SK-N-SH treated with all-trans-retinoic acid at 6 μM for 48 hours (cell line): ENCODE measurements around the gene AHSA1.

Source experiments
- ATAC-seq: fragments of 200-7000 bp; cut with Tn5 transposase; 3 replicates; pipeline ENCODE4 v1.9.1; 2020; ENCODE audit warnings: mild to moderate bottlenecking, moderate library complexity
- BACH2 ChIP-seq: fragments of 250-450 bp; sonication (Bioruptor Pico); IDR thresholded peaks from 2 replicates; pipeline ENCODE4 v1.9.0; 2021; ENCODE audit warnings: mild to moderate bottlenecking, borderline replicate concordance
- CSDC2 ChIP-seq: fragments of 250-450 bp; sonication (Bioruptor Pico); IDR thresholded peaks from 2 replicates; pipeline ENCODE4 v1.5.0; 2020; ENCODE audit warnings: mild to moderate bottlenecking, moderate library complexity
- CSRNP3 ChIP-seq: fragments of 250-450 bp; sonication (Bioruptor Pico); IDR thresholded peaks from 2 replicates; pipeline ENCODE4 v1.5.1; 2021; ENCODE audit warnings: mild to moderate bottlenecking, moderate library complexity
- ESRRG ChIP-seq: fragments of 250-450 bp; sonication (Bioruptor Pico); IDR thresholded peaks from 2 replicates; pipeline ENCODE4 v1.6.1; 2021; ENCODE audit warnings: mild to moderate bottlenecking
- GLIS3 ChIP-seq: fragments of 250-450 bp; sonication (Bioruptor Pico); IDR thresholded peaks from 2 replicates; pipeline ENCODE4 v1.5.0; 2020; ENCODE audit warnings: mild to moderate bottlenecking, moderate library complexity
- ISL1 ChIP-seq: fragments of 250-450 bp; sonication (Bioruptor Pico); IDR thresholded peaks from 2 replicates; pipeline ENCODE4 v2.1.2; 2022; ENCODE audit warnings: mild to moderate bottlenecking, moderate library complexity
- OSR1 ChIP-seq: fragments of 250-450 bp; sonication (Bioruptor Pico); IDR thresholded peaks from 2 replicates; pipeline ENCODE4 v1.8.0; 2022; ENCODE audit warnings: moderate library complexity, mild to moderate bottlenecking, inconsistent platforms
- PATZ1 ChIP-seq: fragments of 250-450 bp; sonication (Bioruptor Pico); IDR thresholded peaks from 2 replicates; pipeline ENCODE4 v1.8.0; 2020; ENCODE audit warnings: mild to moderate bottlenecking, moderate library complexity, borderline replicate concordance
- SNAI2 ChIP-seq: fragments of 250-450 bp; sonication (Bioruptor Pico); IDR thresholded peaks from 2 replicates; pipeline ENCODE4 v1.5.0; 2020; ENCODE audit warnings: mild to moderate bottlenecking, moderate library complexity
- TCF4 ChIP-seq: fragments of 250-450 bp; sonication (Bioruptor Pico); IDR thresholded peaks from 2 replicates; pipeline ENCODE4 v1.8.0; 2021; ENCODE audit warnings: mild to moderate bottlenecking, moderate library complexity, borderline replicate concordance
- TOX ChIP-seq: fragments of 250-450 bp; sonication (Bioruptor Pico); IDR thresholded peaks from 2 replicates; pipeline ENCODE4 v1.8.0; 2021; ENCODE audit warnings: mild to moderate bottlenecking, moderate library complexity, borderline replicate concordance
- TSHZ2 ChIP-seq: fragments of 250-450 bp; sonication (Bioruptor Pico); IDR thresholded peaks from 2 replicates; pipeline ENCODE4 v1.5.0; 2020; ENCODE audit warnings: mild to moderate bottlenecking, moderate library complexity
- ZC3H10 ChIP-seq: fragments of 250-450 bp; sonication (Bioruptor Pico); IDR thresholded peaks from 2 replicates; pipeline ENCODE4 v1.5.1; 2021; ENCODE audit warnings: mild to moderate bottlenecking, moderate library complexity
- ZFP3 ChIP-seq: fragments of 250-450 bp; sonication (Bioruptor Pico); IDR thresholded peaks from 2 replicates; pipeline ENCODE4 v1.5.0; 2020; ENCODE audit warnings: mild to moderate bottlenecking, moderate library complexity
- ZFP30 ChIP-seq: fragments of 450-650 bp; formaldehyde crosslinking; IDR thresholded peaks from 2 replicates; pipeline ENCODE4 v1.5.0; 2022; ENCODE audit warnings: mild to moderate bottlenecking, moderate library complexity
- ZNF565 ChIP-seq: fragments of 450-650 bp; formaldehyde crosslinking; conservative IDR thresholded peaks from 2 replicates; pipeline ENCODE4 v1.5.0; 2020; ENCODE audit warnings: low read depth, mild to moderate bottlenecking, moderate library complexity
- ZNF70 ChIP-seq: fragments of 450-650 bp; formaldehyde crosslinking; IDR thresholded peaks from 2 replicates; pipeline ENCODE4 v1.5.0; 2020; ENCODE audit warnings: mild to moderate bottlenecking, moderate library complexity
- ZNF8 ChIP-seq: fragments of 450-650 bp; formaldehyde crosslinking; IDR thresholded peaks from 2 replicates; pipeline ENCODE4 v1.5.0; 2020; ENCODE audit warnings: mild to moderate bottlenecking, moderate library complexity
- TF ChIP-seq, protein P1 (sequence below): fragments of 250-450 bp; sonication (Bioruptor Pico); IDR thresholded peaks from 2 replicates; pipeline ENCODE4 v1.5.1; 2020; ENCODE audit warnings: low read depth, mild to moderate bottlenecking, moderate library complexity
- TF ChIP-seq, protein P2 (sequence below): fragments of 250-450 bp; sonication (Bioruptor Pico); IDR thresholded peaks from 2 replicates; pipeline ENCODE4 v1.8.0; 2021; ENCODE audit warnings: low read depth, mild to moderate bottlenecking, moderate library complexity, borderline replicate concordance

AHSA1 gene

DNA sequence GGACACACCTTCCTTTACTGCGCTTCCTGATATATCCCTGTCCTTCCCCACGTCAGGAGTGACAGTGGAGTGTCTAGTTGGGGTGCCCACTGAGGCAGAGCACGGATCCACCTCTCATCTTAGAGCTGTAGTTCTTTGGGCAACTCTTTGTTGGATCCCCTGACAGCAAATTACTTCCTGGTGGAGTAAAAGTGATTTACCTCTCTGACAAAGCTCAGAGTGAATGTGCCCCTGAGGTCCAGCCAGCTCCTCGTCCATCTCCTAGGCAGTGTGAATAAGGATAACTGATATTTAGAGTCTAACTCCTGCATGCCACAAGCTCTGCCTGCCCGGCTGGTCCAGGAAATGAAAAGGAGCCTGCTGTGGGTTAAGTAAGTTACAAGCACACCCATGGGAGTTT is 16.0 kb downstream of the AHSA1 start:
- TF ChIP-seq ZNF70 (CRISPR knock-in tag) (no peak), SNAI2 (no peak), ZFP30 (CRISPR knock-in tag) (no peak), ZNF565 (no peak), GLIS3 (CRISPR knock-in tag) (no peak), ZC3H10 (CRISPR knock-in tag) (no peak), PATZ1 (CRISPR knock-in tag) (no peak), TCF4 (CRISPR knock-in tag) (no peak), BACH2 (CRISPR knock-in tag) (no peak), ISL1 (CRISPR knock-in tag) (no peak), CSRNP3 (CRISPR knock-in tag) (no peak)
- no peak for ATAC-seq

DNA sequence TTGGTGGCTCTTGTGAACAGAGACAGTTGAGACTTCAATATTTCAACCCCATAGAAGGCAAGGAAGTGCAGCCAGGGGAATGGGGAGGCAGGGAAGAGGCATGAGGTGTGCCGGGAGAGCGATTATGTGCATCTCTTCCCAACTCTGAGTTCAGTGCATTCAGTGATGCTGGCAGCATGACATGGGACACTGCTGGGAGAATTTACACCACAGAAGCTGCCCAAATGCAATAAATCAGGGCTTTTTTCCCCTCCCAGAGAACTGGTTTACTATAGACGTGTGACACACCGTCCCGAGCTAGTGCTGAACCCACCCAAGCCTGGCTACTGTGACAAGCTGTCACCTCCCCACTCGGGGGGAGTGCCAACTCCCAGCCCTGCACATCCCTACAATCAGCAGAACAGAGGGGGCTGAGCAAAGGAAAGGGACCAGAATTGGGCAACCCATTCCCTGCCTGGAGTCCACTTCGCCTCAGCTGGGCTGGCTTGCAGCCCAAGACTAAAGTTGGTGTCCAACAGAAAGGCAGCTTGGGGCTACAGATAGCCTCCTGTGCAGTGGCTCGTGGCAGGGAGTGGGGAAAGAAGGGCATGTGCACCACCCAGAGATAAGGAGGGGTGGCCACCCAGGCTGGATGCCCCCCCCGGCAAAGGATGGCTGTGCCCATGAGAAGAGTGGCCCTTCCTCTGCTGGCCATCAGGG is 16.7 kb downstream of the AHSA1 start:
- ATAC-seq: no peak; the same call in 2 of the 3 replicates
- no peak for TF ChIP-seq GLIS3 (CRISPR knock-in tag)
- TF ChIP-seq ZFP30 (CRISPR knock-in tag): no peak

DNA sequence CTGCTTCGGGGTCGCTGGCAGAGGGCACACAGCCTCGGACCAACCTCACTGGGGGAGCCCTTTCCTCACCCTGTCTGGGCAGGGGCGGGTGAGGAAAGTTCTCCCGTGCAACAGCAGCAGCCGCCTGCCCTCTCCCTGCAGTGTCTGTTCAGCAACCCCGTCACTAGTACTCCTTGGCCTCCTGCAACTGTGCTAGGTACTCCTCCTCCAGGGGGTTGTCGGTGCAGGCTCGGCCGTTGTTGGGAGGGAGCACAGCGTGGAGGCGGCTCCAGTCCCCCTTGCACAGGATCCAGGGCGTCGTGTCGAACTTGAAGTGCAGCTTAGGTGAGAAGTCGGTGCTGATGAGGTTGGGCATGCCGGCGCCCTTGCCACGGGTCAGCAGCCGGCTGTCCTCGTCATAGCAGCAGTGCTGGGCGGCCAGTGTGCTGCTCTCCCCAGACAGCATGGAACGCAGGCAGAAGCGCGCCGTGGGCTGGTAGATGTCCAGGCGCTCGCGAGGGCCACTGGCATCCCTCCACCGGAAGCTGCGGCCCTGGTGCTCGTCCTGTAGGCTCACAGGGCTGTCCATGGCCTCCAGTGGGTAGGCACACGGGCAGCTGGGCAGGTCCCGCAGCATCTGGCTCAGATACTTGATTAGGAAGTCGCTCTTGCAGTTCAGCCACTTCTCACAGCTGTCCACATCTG is 17.7 kb downstream of the AHSA1 start:
- TF ChIP-seq ZC3H10 (CRISPR knock-in tag) (no peak), PATZ1 (CRISPR knock-in tag) (no peak), ZNF70 (CRISPR knock-in tag) (no peak), ESRRG (CRISPR knock-in tag) (no peak), CSRNP3 (CRISPR knock-in tag) (no peak), SNAI2 (no peak), CSDC2 (CRISPR knock-in tag) (no peak), TOX (CRISPR knock-in tag) (no peak), TCF4 (CRISPR knock-in tag) (no peak), ZFP30 (CRISPR knock-in tag) (no peak), ZNF565 (no peak)
- TF ChIP-seq, protein P1, sequence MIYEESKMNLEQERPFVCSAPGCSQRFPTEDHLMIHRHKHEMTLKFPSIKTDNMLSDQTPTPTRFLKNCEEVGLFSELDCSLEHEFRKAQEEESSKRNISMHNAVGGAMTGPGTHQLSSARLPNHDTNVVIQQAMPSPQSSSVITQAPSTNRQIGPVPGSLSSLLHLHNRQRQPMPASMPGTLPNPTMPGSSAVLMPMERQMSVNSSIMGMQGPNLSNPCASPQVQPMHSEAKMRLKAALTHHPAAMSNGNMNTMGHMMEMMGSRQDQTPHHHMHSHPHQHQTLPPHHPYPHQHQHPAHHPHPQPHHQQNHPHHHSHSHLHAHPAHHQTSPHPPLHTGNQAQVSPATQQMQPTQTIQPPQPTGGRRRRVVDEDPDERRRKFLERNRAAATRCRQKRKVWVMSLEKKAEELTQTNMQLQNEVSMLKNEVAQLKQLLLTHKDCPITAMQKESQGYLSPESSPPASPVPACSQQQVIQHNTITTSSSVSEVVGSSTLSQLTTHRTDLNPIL (CRISPR knock-in tag): no peak
- no peak for ATAC-seq

DNA sequence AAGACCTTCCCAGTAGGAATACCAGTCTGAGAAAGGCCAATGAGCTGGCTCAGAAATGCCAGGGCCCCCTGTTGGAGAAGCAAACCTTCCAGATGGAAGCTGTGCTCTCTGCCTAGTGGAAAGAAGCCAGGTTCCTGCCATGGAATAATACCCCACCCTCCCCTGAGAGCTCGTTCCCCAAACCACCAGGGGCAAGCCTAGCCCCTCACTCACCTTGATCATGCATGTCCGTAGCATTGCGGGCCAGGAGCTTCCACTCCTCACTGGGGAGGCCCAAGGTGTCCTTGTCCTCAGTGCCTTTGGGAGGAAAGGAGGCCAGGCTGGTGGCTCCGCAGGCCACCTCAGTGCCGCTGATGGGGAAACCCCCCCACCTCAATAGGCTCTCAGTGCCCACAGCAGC is 20.1 kb downstream of the AHSA1 start:
- ATAC-seq: no peak
- TF ChIP-seq, protein P2, sequence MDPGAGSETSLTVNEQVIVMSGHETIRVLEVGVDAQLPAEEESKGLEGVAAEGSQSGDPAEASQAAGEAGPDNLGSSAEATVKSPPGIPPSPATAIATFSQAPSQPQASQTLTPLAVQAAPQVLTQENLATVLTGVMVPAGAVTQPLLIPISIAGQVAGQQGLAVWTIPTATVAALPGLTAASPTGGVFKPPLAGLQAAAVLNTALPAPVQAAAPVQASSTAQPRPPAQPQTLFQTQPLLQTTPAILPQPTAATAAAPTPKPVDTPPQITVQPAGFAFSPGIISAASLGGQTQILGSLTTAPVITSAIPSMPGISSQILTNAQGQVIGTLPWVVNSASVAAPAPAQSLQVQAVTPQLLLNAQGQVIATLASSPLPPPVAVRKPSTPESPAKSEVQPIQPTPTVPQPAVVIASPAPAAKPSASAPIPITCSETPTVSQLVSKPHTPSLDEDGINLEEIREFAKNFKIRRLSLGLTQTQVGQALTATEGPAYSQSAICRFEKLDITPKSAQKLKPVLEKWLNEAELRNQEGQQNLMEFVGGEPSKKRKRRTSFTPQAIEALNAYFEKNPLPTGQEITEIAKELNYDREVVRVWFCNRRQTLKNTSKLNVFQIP (CRISPR knock-in tag): no peak
- TF ChIP-seq TSHZ2 (CRISPR knock-in tag) (no peak), ZFP3 (CRISPR knock-in tag) (no peak), ZNF8 (CRISPR knock-in tag) (no peak), ZNF565 (no peak), BACH2 (CRISPR knock-in tag) (no peak), ESRRG (CRISPR knock-in tag) (no peak), SNAI2 (no peak), OSR1 (CRISPR knock-in tag) (no peak)
- TF ChIP-seq, protein P1 (CRISPR knock-in tag): no peak
